PFSK-1 (cell line): ENCODE measurements around the gene TMEM44.

Experiments
- POLR2AphosphoS5 ChIP-seq: IDR thresholded peaks from 2 replicates; pipeline ENCODE4 v1.6.1; 2012; ENCODE audit warnings: low read depth, mild to moderate bottlenecking, control low read depth, low read length, moderate library complexity
- TAF1 ChIP-seq: IDR thresholded peaks from 2 replicates; pipeline ENCODE4 v1.6.1; 2012; ENCODE audit warnings: low read length, control low read depth, borderline replicate concordance; ENCODE audit not compliant: insufficient read depth

DNA sequence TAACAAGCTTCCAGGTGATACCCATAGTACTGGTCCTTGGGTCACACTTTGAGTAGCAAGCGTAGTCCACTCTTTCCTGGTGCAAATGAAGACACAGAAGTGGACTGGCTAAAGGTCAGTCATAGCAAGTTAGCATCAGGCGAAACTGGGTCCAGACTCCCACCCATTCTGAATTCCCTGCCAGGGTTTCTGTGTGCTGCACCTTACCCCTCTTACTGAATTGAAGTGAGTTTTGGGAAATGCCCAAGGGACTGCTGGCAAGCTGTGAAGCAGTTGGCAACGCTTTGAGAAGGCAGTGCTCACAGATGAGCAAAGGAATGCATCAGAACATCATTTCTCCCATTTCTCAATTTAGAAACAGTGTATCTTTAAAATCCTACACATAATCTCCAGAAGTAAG, 40.5 kb upstream of the TMEM44 start:
- TF ChIP-seq TAF1 (no peak), POLR2AphosphoS5 (no peak)
